ENCODE data around the gene HRH4.

Gene HRH4

GRCh38 chr18:24460388-24460787, at the start of gene HRH4:
Gene HRH4, plus strand, starts transcription at chr18:24460637. Its CDS starts 92 bp downstream, at chr18:24460729.
- no peak for DNase-seq

- DNase-seq, result no peak
Observed at GRCh38 chr18:24413148-24413547, 47.3 kb upstream of the HRH4 start.

DNA sequence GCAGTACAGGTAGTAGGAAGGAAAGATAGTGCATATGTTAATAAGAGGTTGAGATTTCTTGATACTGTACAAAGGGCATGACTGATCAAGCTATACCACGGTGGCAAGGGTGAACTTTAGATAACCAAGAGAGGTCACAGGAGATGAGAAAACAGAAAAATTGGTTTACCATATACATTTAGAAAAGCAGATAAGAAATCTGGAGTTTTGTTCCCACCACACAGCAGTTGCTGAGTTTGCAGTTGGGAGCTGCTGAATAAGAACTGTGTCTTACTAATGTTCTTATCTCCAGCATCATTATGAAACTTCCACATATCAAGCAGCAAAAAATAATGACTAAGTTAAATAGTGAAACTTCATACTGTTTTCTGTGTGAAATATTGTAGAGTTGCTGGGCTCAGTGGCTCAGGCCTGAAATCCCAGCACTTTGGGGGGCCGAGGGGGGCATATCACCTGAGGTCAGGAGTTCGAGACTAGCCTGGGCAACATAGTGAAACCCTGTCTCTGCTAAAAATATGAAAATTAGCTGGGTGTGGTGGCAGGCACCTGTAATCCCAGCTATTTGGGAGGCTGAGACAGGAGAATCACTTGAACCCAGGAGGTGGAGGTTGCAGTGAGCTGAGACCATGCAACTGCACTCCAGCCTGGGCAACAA, 46.0 kb upstream of the HRH4 start:
- DNase-seq, result no peak

DNA sequence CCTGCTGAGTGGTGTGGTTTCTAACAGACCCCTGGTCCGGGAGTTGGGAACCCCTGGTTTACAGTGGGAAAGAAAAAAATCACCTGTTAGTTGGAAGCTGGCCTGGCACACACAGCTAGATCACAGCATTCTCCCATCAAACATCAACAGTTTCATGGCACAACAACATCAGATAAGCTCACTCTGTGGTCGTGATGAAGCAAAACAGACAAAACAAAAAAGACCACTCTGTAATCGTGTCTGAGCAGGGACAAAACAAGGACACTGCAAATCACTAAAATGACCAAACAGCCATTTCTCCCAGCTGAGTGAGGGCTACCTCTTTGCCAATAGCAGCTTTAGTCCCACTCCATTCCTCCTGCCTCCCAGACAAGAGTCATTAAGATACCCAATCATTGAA, 43.0 kb upstream of the HRH4 start:
- DNase-seq, result no peak

DNA sequence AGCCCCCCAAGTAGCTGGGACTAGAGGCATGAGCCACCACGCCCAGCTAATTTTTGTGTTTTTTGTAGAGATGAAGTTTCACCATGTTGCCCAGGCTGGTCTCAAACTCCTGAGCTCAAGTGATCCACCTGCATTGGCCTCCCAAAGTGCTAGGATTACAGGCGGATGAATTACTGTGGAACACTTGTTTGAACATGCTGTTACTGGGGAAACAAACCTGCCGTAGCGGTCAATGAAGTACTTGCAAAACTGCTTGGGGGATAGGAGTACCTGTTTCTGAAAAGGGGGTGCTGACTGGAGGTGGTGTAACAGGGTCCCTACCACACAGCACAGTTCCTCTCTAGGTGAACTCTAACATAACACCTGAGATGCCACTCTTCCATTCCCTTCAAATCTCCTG, 39.9 kb upstream of the HRH4 start:
- no peak for DNase-seq

DNA sequence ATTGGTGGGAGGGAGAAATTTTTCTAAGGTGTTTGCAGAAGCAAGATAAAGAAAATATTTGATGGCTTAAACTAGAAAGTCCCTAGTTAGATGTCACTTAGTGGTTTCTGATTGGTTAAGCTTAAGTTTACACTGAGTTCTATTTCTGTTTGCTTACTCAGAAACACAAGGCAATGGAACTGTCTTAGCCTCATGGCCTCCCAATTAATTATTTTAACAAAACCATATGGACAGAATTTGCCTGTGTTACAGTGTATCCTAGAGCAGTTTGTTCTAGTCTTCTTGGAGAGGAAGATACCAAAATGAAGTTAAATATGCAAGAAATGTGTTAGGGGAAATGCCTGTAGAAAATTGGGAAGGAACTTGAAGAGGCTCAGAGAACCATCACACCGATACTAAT, 38.6 kb upstream of the HRH4 start:
- no peak for DNase-seq

DNA sequence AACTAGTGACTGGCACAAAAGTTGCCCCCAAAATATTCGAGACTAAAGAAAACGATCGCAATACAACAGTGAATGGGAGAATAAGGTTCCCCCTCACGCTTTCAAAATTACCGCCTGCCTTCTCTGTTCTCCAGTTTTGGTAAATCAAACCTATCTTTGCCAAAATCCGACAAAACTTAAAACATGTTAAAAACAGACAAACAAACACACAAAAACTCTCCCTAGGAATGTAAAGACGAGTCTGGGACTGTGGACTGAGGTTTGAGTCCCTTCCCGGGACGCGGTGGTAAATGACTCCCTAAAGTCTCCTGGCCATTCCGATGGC, 34.4 kb upstream of the HRH4 start:
- no peak for DNase-seq

GRCh38 chr18:24426398-24427294, 33.8 kb upstream of the HRH4 start, which contains the start of gene IMPACT:
Gene IMPACT, plus strand, starts transcription at chr18:24426670. Its CDS starts 87 bp downstream, at chr18:24426757.
- DNase-seq, result peak; percentile 83

- no peak for DNase-seq
Observed at GRCh38 chr18:24427484-24427883, 33.0 kb upstream of the HRH4 start.

DNA sequence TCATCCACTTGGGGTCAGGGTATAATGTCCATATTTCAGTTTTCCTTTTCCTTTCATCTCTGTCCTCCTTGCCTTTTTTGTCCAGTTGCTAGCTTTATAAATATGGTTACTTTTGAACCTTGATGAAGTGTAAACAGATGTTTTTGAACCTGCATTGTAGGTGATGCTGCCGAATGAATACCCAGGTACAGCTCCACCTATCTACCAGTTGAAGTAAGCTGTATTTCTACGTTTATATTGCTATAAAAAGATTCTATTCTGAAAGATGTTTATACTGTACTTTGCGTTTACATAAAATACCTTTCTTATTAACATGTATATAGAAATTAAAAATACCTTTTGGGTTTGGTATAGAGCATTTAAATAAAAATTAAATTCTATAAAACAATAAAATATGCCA, 31.7 kb upstream of the HRH4 start:
- DNase-seq, result no peak

DNA sequence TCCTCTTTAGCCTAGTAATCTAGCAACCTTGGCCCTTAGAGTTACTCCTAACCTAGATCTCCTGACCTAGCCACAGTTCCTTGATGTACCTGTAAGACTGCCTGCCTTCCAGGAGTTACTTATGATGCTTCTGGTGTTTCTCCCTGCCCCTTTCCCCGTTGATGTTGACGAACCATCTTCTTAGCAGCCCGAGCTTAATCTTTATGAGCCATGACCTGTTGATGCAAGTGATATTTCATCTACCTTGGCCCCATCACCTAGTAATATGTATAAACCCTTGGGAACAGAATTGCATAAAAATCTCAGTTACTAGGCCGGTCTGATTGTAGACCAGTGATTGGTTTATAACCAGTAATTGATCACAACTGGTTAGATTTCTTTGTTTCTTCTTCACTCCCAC, 31.2 kb upstream of the HRH4 start:
- no peak for DNase-seq

DNA sequence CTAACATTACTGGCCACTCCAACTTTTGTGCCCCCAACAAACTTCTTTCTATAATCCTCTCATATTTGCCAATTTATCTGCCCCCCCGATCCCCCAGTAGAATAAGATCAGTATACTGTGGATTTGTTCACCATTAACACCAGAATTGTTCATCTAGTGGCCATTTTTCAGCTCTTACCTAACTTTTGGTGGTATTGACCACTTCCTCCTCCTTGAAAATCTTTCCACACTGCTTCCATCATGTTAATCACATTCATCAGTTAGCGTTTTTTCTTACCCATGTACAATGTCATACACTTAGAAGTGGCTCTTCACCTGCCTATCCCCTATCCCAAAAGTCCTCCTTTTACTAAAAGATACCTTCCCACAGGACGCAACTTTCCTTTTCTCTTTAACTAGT, 27.8 kb upstream of the HRH4 start:
- DNase-seq, result no peak

GRCh38 chr18:24436939-24437338, 23.5 kb upstream of the HRH4 start:
- no peak for DNase-seq

DNA sequence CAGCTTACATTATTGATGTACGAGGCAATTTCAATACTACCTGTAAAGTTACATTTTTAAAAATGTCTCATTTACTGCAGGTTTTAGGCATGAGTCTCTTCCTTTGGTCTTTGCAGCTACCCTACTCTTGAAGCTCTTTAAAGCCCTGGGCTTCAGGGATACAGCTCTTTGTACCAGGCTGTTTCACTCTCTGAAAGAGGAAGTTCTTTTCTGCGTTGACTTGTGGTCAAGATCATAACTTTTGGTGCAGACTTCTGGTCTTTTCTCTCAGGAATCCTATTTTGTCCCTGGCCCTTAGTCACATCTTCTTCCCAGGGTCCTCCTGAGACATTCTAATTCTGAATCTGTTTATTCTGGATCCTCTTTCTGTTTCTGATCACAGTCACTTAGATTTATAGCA, 16.6 kb upstream of the HRH4 start:
- no peak for DNase-seq

GRCh38 chr18:24446453-24446852, 14.0 kb upstream of the HRH4 start:
- no peak for DNase-seq

GRCh38 chr18:24446953-24447538, 13.4 kb upstream of the HRH4 start:
- no peak for DNase-seq

DNA sequence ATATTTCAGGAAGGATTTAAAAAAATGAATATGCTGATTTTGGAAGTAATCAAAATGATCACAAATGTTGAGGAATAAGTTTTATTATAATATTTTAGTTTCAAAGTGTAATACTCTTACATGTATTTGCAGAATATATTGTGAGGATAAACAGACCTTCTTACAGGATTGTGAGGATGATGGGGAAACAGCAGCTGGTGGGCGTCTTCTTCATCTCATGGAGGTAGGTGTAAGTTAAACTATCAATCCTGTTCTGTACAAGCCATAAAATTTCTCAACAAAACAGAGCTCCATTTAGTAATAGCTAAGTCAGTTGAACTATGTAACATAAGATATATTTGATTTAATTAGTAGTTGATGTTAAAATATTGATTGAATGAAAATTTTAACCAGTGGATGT, 12.5 kb upstream of the HRH4 start:
- no peak for DNase-seq

DNA sequence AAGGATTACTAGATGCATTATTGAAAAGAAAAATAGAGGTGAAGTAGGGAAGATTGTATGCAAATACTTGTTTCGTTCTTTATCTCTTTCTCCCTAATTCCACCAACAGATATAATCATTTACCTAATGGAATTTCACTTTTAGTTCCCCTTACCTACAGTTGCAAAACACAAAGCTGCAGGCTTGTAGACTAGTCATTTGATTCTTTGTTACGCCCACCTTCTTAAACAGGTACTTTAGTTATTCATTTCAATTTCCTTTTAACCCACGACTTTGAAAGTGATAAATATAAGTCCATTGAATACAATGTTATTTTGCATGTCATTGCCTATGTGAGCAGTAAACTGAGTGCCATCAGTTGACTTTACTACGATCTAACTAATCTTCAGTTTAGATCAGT, 3.9 kb upstream of the HRH4 start:
- no peak for DNase-seq

DNA sequence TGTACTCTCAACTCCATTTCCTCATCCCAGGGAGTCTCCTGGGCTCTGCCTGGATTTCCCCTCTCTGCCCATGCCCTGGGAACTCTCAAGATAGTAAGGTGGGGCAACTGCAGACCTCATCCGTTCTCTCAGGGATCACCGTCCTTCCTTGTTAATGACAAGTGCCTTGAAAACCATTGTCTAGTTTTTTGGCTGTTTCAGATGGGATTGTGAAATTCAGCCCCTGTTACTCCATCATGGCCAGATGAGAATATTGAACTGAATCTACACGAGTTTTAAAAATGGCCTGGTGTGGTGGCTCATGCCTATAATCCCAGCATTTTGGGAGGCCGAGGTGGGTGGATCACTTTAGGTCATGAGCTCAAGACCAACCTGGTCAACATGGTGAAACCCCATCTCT, 665 bp upstream of the HRH4 start:
- no peak for DNase-seq

- DNase-seq, result no peak
Observed at GRCh38 chr18:24461996-24462395, 1.6 kb downstream of the HRH4 start.

- no peak for DNase-seq
Observed at GRCh38 chr18:24462838-24463775, 2.7 kb downstream of the HRH4 start.

GRCh38 chr18:24465486-24465885, 5.0 kb downstream of the HRH4 start:
- DNase-seq, result no peak

DNA sequence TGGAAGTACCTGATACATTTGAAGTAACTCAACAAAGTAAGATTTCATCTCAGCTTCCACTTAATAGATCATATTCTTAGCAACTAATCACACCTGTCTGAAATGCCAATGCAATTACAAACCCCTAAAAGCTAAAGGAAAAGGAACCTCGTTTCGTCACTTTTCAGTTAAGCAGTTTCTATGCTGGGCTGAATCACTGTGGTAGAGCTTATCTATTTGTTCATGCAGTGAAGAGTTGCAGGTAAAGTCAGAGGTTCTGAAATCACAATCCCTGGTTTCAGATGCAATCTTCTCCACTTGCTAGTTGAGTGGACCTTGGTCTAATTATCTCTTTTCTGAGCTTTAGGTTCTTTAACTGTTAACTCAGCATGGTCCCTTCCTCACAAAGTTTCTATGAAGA, 6.3 kb downstream of the HRH4 start:
- DNase-seq, result no peak
